ENCODE measurements around the gene CHD3. TPM values are rescaled to one million over a fixed set of nuclear protein-coding genes. Genes with fewer than 3 reads are reported as not detected.

Gene CHD3
- total and polyA plus RNA-seq, 2 of the 13 experiments (the other 11 are each of a cell fraction or from before 2014, with no cell fraction given) = 2.7 to 3.7 TPM

DNA sequence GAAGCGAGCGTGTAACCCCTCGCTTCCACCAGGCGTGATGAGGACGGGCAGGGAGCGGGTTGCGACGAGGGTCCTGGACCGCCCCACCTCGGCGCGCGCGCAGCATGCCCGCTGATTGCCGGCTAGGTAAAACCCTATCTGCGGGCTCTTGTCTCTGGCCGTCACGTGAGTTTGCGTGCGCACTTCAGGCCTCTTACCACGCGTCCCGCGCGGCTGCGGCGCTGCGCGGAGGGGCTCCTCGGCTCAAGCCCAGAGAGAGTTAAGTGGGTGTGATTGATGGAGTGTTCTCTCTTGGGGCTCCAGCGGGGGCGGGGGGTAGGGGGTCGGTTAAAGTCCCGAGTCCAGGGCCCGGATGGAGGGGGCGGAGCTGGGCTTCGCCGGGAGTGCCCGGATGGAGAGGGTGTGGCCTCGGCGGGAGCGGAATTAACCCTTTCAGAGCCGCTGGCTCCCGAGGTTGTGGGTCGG, 46.6 kb upstream of the CHD3 start (continued):
- TF ChIP-seq NFIB (CRISPR knock-in tag; IDR thresholded peaks at IDR 0.05; ENCODE audit: borderline replicate concordance) (no peak), BRCA1 (CRISPR knock-in tag; IDR thresholded peaks at IDR 0.05) (no peak), RFXANK (CRISPR knock-in tag; IDR thresholded peaks at IDR 0.05) (no peak), NR2F6 (IDR thresholded peaks at IDR 0.05) (no peak; the same call in 1 of the 2 replicates), NR2F6 (CRISPR knock-in tag; IDR thresholded peaks at IDR 0.05) (no peak), ZBTB10 (CRISPR knock-in tag; IDR thresholded peaks at IDR 0.05; ENCODE audit: borderline replicate concordance) (no peak), ZSCAN12 (CRISPR knock-in tag; IDR thresholded peaks at IDR 0.05) (no peak), ZBTB38 (CRISPR knock-in tag; IDR thresholded peaks at IDR 0.05) (no peak), TRAFD1 (CRISPR knock-in tag; IDR thresholded peaks at IDR 0.05; ENCODE audit: borderline replicate concordance) (peak; percentile 78; the same call in 1 of the 2 replicates), EP300 (IDR thresholded peaks at IDR 0.05; ENCODE audit: low read depth in 2 of 2, low read length in 2 of 2) (no peak), EP300 (CRISPR knock-in tag; IDR thresholded peaks at IDR 0.05; ENCODE audit: borderline replicate concordance) (no peak), SOX6 (IDR thresholded peaks at IDR 0.05) (no peak), SOX6 (CRISPR knock-in tag; IDR thresholded peaks at IDR 0.05) (0 out of 2 replicates have a peak, but pooled peaks have one; percentile 4), ZNF891 (CRISPR knock-in tag; IDR thresholded peaks at IDR 0.05) (peak; percentile 57), SMARCE1 (IDR thresholded peaks at IDR 0.05; ENCODE audit: borderline replicate concordance) (no peak), TFE3 (CRISPR knock-in tag; IDR thresholded peaks at IDR 0.05) (no peak; the same call in 1 of the 2 replicates), ZKSCAN5 (CRISPR knock-in tag; IDR thresholded peaks at IDR 0.05) (no peak), NFKB2 (CRISPR knock-in tag; IDR thresholded peaks at IDR 0.05; ENCODE audit: borderline replicate concordance) (0 out of 2 replicates have a peak, but pooled peaks have one; percentile 10), NR3C1 (CRISPR knock-in tag; IDR thresholded peaks at IDR 0.05) (no peak)
- TF ChIP-seq, protein P1, sequence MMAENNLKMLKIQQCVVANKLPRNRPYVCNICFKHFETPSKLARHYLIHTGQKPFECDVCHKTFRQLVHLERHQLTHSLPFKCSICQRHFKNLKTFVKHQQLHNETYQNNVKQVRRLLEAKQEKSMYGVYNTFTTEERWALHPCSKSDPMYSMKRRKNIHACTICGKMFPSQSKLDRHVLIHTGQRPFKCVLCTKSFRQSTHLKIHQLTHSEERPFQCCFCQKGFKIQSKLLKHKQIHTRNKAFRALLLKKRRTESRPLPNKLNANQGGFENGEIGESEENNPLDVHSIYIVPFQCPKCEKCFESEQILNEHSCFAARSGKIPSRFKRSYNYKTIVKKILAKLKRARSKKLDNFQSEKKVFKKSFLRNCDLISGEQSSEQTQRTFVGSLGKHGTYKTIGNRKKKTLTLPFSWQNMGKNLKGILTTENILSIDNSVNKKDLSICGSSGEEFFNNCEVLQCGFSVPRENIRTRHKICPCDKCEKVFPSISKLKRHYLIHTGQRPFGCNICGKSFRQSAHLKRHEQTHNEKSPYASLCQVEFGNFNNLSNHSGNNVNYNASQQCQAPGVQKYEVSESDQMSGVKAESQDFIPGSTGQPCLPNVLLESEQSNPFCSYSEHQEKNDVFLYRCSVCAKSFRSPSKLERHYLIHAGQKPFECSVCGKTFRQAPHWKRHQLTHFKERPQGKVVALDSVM (CRISPR knock-in tag; IDR thresholded peaks at IDR 0.05) = no peak
- TF ChIP-seq, protein P2, sequence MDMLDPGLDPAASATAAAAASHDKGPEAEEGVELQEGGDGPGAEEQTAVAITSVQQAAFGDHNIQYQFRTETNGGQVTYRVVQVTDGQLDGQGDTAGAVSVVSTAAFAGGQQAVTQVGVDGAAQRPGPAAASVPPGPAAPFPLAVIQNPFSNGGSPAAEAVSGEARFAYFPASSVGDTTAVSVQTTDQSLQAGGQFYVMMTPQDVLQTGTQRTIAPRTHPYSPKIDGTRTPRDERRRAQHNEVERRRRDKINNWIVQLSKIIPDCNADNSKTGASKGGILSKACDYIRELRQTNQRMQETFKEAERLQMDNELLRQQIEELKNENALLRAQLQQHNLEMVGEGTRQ (IDR thresholded peaks at IDR 0.05; ENCODE audit: low read depth, low read length) = no peak
- TF ChIP-seq, protein P2 (CRISPR knock-in tag; IDR thresholded peaks at IDR 0.05; ENCODE audit: borderline replicate concordance) = peak; percentile 45; the same call in 1 of the 2 replicates
